NOMO-1 treated with DMSO at 0.1 percent for 48 hours (cell line): ENCODE data around the gene ADGRV1.

Source experiments
- DNase-seq: peaks from one replicate; lab custom pipeline; 2025; ENCODE audit not compliant: unreplicated experiment; lab: John Stamatoyannopoulos, UW

The ADGRV1 gene

GRCh38 chr5:90866915-90867731 is 308.5 kb downstream of the ADGRV1 start:
- no peak for DNase-seq

GRCh38 chr5:90868799-90869198 is 310.2 kb downstream of the ADGRV1 start:
- no peak for DNase-seq

GRCh38 chr5:90871391-90871991 is 312.9 kb downstream of the ADGRV1 start:
- no peak for DNase-seq

- no peak for DNase-seq
These were observed 314.5 kb downstream of the ADGRV1 start for GRCh38 chr5:90873033-90873517.

GRCh38 chr5:90874066-90874465 is 315.5 kb downstream of the ADGRV1 start:
- DNase-seq, result no peak

- no peak for DNase-seq
These were observed 316.9 kb downstream of the ADGRV1 start for GRCh38 chr5:90875456-90875855.

GRCh38 chr5:90876366-90876765 is 317.8 kb downstream of the ADGRV1 start:
- no peak for DNase-seq

GRCh38 chr5:90877049-90877448 is 318.5 kb downstream of the ADGRV1 start:
- no peak for DNase-seq

- peak; percentile 74 for DNase-seq
These were observed 319.5 kb downstream of the ADGRV1 start for GRCh38 chr5:90878081-90878480.

GRCh38 chr5:90878549-90879196 is 320.1 kb downstream of the ADGRV1 start:
- no peak for DNase-seq

- no peak for DNase-seq
These were observed 323.1 kb downstream of the ADGRV1 start for GRCh38 chr5:90881626-90882150.

- no peak for DNase-seq
These were observed 323.9 kb downstream of the ADGRV1 start for GRCh38 chr5:90882448-90882847.

- DNase-seq, result no peak
These were observed 326.7 kb downstream of the ADGRV1 start for GRCh38 chr5:90885180-90885868.

GRCh38 chr5:90886381-90886780 is 327.8 kb downstream of the ADGRV1 start:
- no peak for DNase-seq

GRCh38 chr5:90888511-90889324 is 330.1 kb downstream of the ADGRV1 start:
- DNase-seq, result no peak

- DNase-seq, result no peak
These were observed 330.7 kb downstream of the ADGRV1 start for GRCh38 chr5:90889325-90889600.

- no peak for DNase-seq
These were observed 331.6 kb downstream of the ADGRV1 start for GRCh38 chr5:90890180-90890579.

GRCh38 chr5:90894866-90895420 is 336.3 kb downstream of the ADGRV1 start:
- DNase-seq, result no peak

- DNase-seq, result no peak
These were observed 339.0 kb downstream of the ADGRV1 start for GRCh38 chr5:90897618-90898017.

- no peak for DNase-seq
These were observed 339.9 kb downstream of the ADGRV1 start for GRCh38 chr5:90898326-90899013.
